Measurements from ENCODE around the gene ATP2A3.

DNA sequence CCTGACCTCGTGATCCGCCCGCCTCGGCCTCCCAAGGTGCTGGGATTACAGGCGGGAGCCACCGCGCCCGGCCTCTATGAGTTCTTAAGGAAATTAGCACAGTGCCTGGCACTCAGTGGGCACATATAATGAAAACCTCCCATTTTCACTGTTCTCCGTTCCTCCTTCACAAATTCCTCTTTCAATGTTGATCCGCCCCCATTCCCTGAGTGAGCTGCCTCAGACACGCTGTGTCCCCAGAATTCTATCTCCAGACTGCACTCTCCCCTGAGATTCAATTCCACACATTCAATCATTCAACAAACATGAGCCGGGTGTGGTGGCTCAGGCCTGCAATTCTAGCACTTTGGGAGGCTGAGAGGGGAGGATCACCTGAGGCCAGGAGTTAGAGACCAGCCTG is 55.0 kb downstream of the ATP2A3 start:
- TF ChIP-seq, protein P1, sequence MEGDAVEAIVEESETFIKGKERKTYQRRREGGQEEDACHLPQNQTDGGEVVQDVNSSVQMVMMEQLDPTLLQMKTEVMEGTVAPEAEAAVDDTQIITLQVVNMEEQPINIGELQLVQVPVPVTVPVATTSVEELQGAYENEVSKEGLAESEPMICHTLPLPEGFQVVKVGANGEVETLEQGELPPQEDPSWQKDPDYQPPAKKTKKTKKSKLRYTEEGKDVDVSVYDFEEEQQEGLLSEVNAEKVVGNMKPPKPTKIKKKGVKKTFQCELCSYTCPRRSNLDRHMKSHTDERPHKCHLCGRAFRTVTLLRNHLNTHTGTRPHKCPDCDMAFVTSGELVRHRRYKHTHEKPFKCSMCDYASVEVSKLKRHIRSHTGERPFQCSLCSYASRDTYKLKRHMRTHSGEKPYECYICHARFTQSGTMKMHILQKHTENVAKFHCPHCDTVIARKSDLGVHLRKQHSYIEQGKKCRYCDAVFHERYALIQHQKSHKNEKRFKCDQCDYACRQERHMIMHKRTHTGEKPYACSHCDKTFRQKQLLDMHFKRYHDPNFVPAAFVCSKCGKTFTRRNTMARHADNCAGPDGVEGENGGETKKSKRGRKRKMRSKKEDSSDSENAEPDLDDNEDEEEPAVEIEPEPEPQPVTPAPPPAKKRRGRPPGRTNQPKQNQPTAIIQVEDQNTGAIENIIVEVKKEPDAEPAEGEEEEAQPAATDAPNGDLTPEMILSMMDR (IDR thresholded peaks at IDR 0.05), result no peak
- no peak for TF ChIP-seq POLR2A (IDR thresholded peaks at IDR 0.05)
